ENCODE data around the gene LRRC10. TPM values are rescaled to one million over a fixed set of nuclear protein-coding genes. Genes with fewer than 3 reads are reported as not detected.

LRRC10 gene
- total and polyA plus RNA-seq, 10 of the 15 experiments (the other 5 are each of a cell fraction or from before 2014, with no cell fraction given), result not detected

GRCh38 chr12:69585189-69586062 lies 25.3 kb downstream of the LRRC10 start, which contains the start of gene CCT2:
Gene CCT2 (plus strand): TSS chr12:69585459. CDS start chr12:69585522, 63 bp downstream.
- intact Hi-C loops (cut with micrococcal nuclease; ENCODE audit: unreplicated experiment), result loop anchor here (5.0 kb wide), 1 partner anchor 228 kb away; the partner anchor contains the start of gene YEATS4
- Histone ChIP-seq H3K4me1 (ENCODE audit: control insufficient read depth, insufficient read depth, low read length) (peaks cover 4% of the 10 kb centered on the region; the same call in 1 of the 2 replicates), H4K20me1 (ENCODE audit: control insufficient read depth, insufficient read depth) (no peaks in the 10 kb centered on the region), H3K27me3 (replicated peaks in 1 of 2; ENCODE audit: control insufficient read depth in 2 of 2, insufficient read depth in 2 of 2, low read length in 1 of 2) (no peaks in the 10 kb centered on the region), H2AFZ (ENCODE audit: control insufficient read depth, low read depth, low read length) (peak within 1 kb of the TSS; percentile 96), H3K27ac (ENCODE audit: control insufficient read depth, insufficient read depth) (peak within 1 kb of the TSS; percentile 98), H3K4me2 (ENCODE audit: control insufficient read depth, insufficient read depth) (peak within 1 kb of the TSS; percentile 69), H3K4me3 (peak within 1 kb of the TSS; percentile 99), H3K79me2 (ENCODE audit: control insufficient read depth, insufficient read depth, low read length) (peaks cover 27% of the 10 kb centered on the region), H3K9me3 (replicated peaks; ENCODE audit: control insufficient read depth, insufficient read depth, low read length) (no peaks in the 10 kb centered on the region), H3K9ac (ENCODE audit: control insufficient read depth, insufficient read depth, low read length) (peak within 1 kb of the TSS; percentile 99), H3K36me3 (ENCODE audit: control insufficient read depth in 2 of 2, insufficient read depth in 2 of 2, low read length in 1 of 2) (peaks cover 5 to 20% of the 10 kb centered on the region in 2 experiments)
- POLR2A ChIA-PET, result interaction anchor here (0.5 to 1.4 kb wide), 4 partner anchors 226 to 1053 kb away, joined by 3 to 4 read pairs (median 3); no protein-coding TSS in a partner anchor
- FAIRE-seq (peak; percentile 87), ATAC-seq (peak; percentile 95), DNase-seq (ENCODE audit: low read depth, low spot score) (peak; percentile 74)
- BruUV-seq (replicated peaks), result TSS peak; percentile 91
- under 1% methylated on average over 63 of the region's 63 CpGs for WGBS (ENCODE audit: insufficient coverage, insufficient replicate concordance, low lambda C conversion rate, missing lambda C conversion rate)
- in situ Hi-C loops (cut with MboI), result no loop called here
- RAD21 ChIA-PET (ENCODE audit: unreplicated experiment), result interaction anchor here (1.0 to 1.5 kb wide), 3 partner anchors 15 to 227 kb away, joined by 3 to 5 read pairs (median 4); no protein-coding TSS in a partner anchor
- CTCF ChIA-PET, result interaction anchor here (1.1 to 2.8 kb wide), 6 partner anchors 15 to 327 kb away, joined by 3 to 9 read pairs (median 5); partner anchors contain the start of gene FRS2
- SMC1A ChIA-PET (ENCODE audit: uncharacterized antibody, unreplicated experiment), result no interaction called here
- no peak for TF ChIP-seq ZZZ3 (IDR thresholded peaks at IDR 0.05; ENCODE audit: control insufficient read depth, insufficient read length, low read depth)
- TF ChIP-seq PAX5 (IDR thresholded peaks at IDR 0.05; ENCODE audit: borderline replicate concordance, low read depth, low read length), result peak; percentile 32; the same call in 1 of the 2 replicates
- TF ChIP-seq ZNF592 (IDR thresholded peaks at IDR 0.05), result no peak
- TF ChIP-seq CTCF (IDR thresholded peaks at IDR 0.05 in 2 of 3, conservative IDR thresholded peaks at IDR 0.05 in 1 of 3; ENCODE audit: control insufficient read depth in 2 of 3, extremely low read depth in 1 of 3, insufficient read depth in 1 of 3, low read depth in 3 of 3, low read length in 3 of 3), result peak in 2 of 3 experiments; percentile 15 to 38; a peak in 1 of 6 replicates
- TF ChIP-seq YBX1 (IDR thresholded peaks at IDR 0.05), result no peak
- TF ChIP-seq KLF5 (IDR thresholded peaks at IDR 0.05; ENCODE audit: partially characterized antibody), result peak; percentile 65
- TF ChIP-seq HDGF (IDR thresholded peaks at IDR 0.05), result peak; percentile 94
- TF ChIP-seq TCF12 (IDR thresholded peaks at IDR 0.05; ENCODE audit: low read depth, low read length), result no peak
- TF ChIP-seq SREBF1 (IDR thresholded peaks at IDR 0.05; ENCODE audit: low read length), result no peak
- 0 out of 2 replicates have a peak, but pooled peaks have one; percentile 68 for TF ChIP-seq ASH2L (IDR thresholded peaks at IDR 0.05; ENCODE audit: borderline replicate concordance, low read depth)
- no peak; the same call in 1 of the 2 replicates for TF ChIP-seq ZNF687 (IDR thresholded peaks at IDR 0.05)
- no peak for TF ChIP-seq ZNF217 (IDR thresholded peaks at IDR 0.05)

Measured in GM12878 (cell line).